GM12875 (cell line): ENCODE data around the gene PLAU.
"Not testable (repeated sequence)": the region's sequence is repeated elsewhere in the genome, so short reads cannot be mapped to it uniquely, and the experiment has no call there.

Source experiments
- H3K4me3 ChIP-seq: one replicate; pipeline ENCODE4 v1.5.1; 2011; ENCODE audit warnings: low read depth, low read length, control low read depth
- TF ChIP-seq, protein P1 (sequence below): IDR thresholded peaks from 2 replicates; pipeline ENCODE4 v1.5.1; 2011; ENCODE audit warnings: low read depth, mild to moderate bottlenecking, control low read depth, inconsistent platforms, low read length, moderate library complexity, borderline replicate concordance; ENCODE audit not compliant: insufficient read depth

The PLAU gene

DNA sequence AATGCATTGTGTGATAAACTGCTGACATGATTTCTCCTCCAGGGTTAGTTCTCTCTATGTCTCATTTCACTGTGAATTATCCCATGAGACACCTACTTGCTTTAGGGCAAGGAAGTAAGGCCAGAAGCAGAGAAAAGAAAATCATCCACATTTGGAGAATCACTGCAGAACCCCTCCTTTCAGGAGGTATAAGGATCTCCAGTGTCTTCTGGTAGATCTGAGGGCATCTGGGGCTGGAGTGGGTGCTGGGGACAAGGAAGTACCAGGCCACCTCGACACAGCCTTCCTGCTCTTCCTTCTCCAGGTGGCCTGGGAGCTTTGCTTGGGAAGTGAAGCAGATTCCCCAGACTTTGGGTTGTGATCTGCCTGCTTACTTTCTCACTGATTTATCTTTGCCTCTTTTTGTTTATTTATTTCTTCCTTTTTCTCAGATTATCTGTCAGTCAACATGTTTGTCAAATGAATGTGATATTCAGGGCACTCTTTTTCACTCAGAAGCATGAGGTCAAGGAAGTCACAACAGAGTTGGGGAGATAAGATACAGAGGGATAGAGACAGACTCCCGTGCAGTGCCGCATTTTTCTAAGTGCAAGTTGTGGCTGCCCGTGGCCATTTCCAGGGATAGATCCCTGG is 24.2 kb upstream of the PLAU start:
- TF ChIP-seq, protein P1, sequence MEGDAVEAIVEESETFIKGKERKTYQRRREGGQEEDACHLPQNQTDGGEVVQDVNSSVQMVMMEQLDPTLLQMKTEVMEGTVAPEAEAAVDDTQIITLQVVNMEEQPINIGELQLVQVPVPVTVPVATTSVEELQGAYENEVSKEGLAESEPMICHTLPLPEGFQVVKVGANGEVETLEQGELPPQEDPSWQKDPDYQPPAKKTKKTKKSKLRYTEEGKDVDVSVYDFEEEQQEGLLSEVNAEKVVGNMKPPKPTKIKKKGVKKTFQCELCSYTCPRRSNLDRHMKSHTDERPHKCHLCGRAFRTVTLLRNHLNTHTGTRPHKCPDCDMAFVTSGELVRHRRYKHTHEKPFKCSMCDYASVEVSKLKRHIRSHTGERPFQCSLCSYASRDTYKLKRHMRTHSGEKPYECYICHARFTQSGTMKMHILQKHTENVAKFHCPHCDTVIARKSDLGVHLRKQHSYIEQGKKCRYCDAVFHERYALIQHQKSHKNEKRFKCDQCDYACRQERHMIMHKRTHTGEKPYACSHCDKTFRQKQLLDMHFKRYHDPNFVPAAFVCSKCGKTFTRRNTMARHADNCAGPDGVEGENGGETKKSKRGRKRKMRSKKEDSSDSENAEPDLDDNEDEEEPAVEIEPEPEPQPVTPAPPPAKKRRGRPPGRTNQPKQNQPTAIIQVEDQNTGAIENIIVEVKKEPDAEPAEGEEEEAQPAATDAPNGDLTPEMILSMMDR = no peak
- no peak overlapping the region for H3K4me3 ChIP-seq

DNA sequence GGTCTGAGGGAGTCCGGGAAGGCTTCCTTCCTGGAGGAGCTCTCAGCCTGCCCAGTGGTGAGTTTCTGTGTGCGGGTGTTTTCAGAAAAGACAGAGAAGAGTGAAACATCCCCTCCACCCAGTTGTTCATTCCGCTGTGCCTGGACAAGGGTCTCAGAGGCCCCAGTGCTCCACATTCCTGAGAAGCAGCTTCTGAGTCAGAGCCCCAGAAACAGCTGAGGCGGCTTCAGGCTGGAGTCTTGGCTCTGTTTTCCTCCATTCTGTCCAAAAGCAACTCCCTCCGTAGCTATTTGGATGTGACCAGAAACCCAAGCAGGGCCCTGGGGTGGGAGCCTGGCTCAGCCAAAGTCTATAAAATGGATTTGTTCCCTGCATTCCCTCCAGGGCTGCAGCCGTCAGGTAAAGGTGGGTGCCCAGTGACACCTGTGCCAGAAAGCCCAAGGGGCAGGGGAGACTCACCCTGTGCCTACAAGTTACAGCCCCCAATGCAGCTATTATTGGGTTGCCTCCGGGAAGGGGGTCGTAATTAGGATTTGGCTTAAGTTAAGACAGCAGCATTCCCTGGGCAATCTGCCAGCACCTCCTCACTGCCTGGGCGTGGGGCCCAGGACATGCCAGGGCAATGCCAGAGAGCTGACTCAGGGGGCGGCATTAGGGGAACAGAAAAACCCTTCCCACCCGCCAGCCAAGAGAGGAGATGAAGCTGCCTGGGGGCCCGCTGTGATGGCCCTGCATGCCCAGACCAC is 23.5 kb upstream of the PLAU start:
- no peak overlapping the region for H3K4me3 ChIP-seq
- TF ChIP-seq, protein P1 = no peak

GRCh38 chr10:73888514-73888913 is 22.4 kb upstream of the PLAU start:
- no peak overlapping the region for H3K4me3 ChIP-seq
- TF ChIP-seq, protein P1 = no peak

DNA sequence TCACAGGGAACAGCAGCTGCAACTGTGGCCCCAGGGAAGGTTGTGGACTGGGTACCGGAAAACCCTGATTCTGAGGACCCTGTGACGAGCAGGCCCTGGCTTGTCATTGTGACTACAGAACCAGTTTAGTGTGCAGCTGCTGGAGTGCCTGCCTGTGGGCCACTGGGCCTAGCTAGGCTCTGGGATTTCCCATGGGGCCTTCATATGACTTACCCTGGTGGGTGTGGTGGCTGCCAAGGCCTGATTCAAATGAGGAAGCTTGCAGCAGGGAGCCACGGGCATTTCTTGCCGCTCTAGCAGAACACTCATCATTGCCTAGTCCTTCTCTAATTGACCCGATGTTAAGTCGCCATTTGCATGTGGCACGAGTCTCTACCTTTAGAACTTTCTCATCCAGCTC is 21.9 kb upstream of the PLAU start:
- H3K4me3 ChIP-seq = no peak overlapping the region
- TF ChIP-seq, protein P1 = no peak

DNA sequence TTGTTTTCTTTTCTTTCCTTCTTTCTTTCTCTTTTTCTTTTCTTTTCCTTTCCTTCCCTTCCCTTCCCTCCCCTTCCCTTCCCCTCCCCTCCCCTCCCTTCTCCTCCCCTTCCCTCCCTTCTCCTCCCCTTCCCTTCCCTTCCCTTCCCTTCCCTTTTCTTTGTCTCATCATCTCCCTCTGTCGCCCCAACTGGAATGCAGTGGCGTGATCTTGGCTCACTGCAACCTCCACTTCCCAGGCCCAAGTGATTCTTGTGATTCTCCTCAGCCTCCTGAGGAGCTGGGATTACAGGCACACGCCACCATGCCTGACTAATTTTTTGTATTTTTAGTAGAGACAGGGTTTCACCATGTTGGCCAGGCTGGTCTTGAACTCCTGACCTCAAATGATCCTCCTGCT is 21.5 kb upstream of the PLAU start:
- H3K4me3 ChIP-seq = not testable (repeated sequence)

DNA sequence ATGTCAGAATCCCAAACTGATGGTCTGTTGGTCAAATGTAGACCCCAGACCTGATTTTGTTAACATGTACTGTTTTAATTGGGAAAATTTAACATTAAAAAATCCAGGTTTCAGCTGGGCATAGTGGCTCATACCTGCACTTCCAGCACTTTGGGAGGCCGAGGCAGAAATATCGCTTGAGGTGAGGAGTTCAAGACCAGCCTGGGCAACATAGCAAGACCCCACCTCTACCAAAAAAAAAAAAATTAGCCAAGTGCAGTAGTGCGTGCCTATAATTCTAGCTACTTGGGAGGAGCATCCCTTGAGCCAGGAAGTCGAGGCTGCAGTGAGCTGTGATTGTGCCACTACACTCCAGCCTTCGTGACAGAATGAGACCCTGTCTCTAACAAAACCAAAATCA is 20.7 kb upstream of the PLAU start:
- no peak overlapping the region for H3K4me3 ChIP-seq
- TF ChIP-seq, protein P1 = no peak

DNA sequence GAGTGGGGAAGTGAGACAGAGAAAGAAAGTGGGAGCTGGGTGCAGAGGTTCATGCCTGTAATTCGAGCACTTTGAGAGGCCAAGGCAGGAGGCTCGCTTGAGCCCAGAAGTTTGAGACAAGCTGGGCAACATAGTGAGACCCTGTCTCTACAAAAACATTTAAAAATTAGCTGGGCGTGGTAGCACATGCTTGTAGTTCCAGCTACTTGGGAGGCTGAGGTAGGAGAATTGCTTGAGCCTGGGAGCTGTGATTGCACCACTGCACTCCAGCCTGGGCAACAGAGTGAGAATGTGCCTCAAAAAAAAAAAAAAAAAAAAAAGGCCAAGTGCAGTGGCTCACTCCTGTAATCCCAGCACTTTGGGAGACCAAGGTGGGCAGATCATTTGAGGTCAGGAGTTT is 20.1 kb upstream of the PLAU start:
- not testable (repeated sequence) for H3K4me3 ChIP-seq

DNA sequence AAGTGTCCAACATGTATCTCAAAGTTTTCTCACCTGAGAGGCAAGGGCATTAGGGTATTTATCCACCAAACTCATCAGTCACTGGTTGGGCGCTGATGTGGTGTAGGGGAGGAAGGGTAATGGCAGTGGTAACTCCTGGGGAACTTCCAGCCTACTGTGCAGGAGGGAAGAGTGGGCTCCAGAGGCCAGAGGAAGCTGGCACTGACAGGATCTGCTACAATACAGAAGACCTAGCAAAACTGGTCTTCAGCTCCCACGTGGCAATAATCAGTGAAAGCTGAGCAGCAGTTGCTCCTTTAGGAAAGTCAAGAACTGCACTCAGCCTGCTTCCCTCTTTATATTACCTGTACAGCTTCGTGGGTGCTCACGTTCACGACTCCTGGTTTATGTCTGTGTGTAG is 19.4 kb upstream of the PLAU start:
- TF ChIP-seq, protein P1 = no peak
- H3K4me3 ChIP-seq = no peak overlapping the region
